H9 (cell line): ENCODE measurements around the gene TOGARAM1. TPM values are rescaled to one million over a fixed set of nuclear protein-coding genes. Genes with fewer than 3 reads are reported as not detected.

ENCODE experiments used
- DNase-seq: peaks from one replicate; pipeline ENCODE4 v3.0.0-alpha.2; 2017
- H2AFZ ChIP-seq: one replicate; pipeline ENCODE4 v1.6.1; 2013; ENCODE audit warnings: mild to moderate bottlenecking, low read length, control low read depth, moderate library complexity
- H2AK5ac ChIP-seq: 2 replicates; pipeline ENCODE4 v1.6.1; 2013; ENCODE audit warnings: low read length, control low read depth, mixed read lengths; ENCODE audit not compliant: insufficient read length
- H2BK120ac ChIP-seq: one replicate; pipeline ENCODE4 v1.6.1; 2013; ENCODE audit warnings: low read depth, mild to moderate bottlenecking, low read length, control low read depth, inconsistent platforms; ENCODE audit not compliant: poor library complexity, severe bottlenecking
- H2BK12ac ChIP-seq: 2 replicates; pipeline ENCODE4 v1.6.1; 2013; ENCODE audit warnings: low read length, control low read depth, mixed read lengths, low read depth; ENCODE audit not compliant: insufficient read length
- H2BK15ac ChIP-seq: 2 replicates; pipeline ENCODE4 v1.6.1; 2013; ENCODE audit warnings: low read depth, low read length, control low read depth
- H2BK20ac ChIP-seq: one replicate; pipeline ENCODE4 v1.6.1; 2013; ENCODE audit warnings: low read depth, mild to moderate bottlenecking, low read length, control low read depth, inconsistent platforms; ENCODE audit not compliant: poor library complexity, severe bottlenecking
- H2BK5ac ChIP-seq: 2 replicates; pipeline ENCODE4 v1.6.1; 2013; ENCODE audit warnings: low read length, control low read depth, mixed read lengths; ENCODE audit not compliant: insufficient read length
- H3K14ac ChIP-seq: 2 replicates; pipeline ENCODE4 v1.6.1; 2013; ENCODE audit warnings: low read length, control low read depth; ENCODE audit not compliant: insufficient read depth
- H3K18ac ChIP-seq: 2 replicates; pipeline ENCODE4 v1.6.1; 2013; ENCODE audit warnings: low read depth, mild to moderate bottlenecking, mixed read lengths, low read length, control low read depth; ENCODE audit not compliant: insufficient read length
- H3K23ac ChIP-seq: 2 replicates; pipeline ENCODE4 v1.6.1; 2013; ENCODE audit warnings: low read length, control low read depth, mixed read lengths, low read depth; ENCODE audit not compliant: insufficient read length
- H3K23me2 ChIP-seq: 2 replicates; pipeline ENCODE4 v1.6.1; 2013; ENCODE audit warnings: low read depth, mild to moderate bottlenecking, mixed read lengths, low read length, control low read depth; ENCODE audit not compliant: insufficient read length, poor library complexity, severe bottlenecking
- H3K27ac ChIP-seq: 2 replicates; pipeline ENCODE4 v1.5.1; 2013; ENCODE audit warnings: low read length, control low read depth, mixed read lengths, low read depth; ENCODE audit not compliant: insufficient read length
- H3K27me3 ChIP-seq: 2 replicates; pipeline ENCODE4 v1.6.1; 2013; ENCODE audit warnings: low read length, control low read depth, inconsistent platforms; ENCODE audit not compliant: insufficient read depth
- H3K4ac ChIP-seq: 2 replicates; pipeline ENCODE4 v1.6.1; 2013; ENCODE audit warnings: low read depth, mild to moderate bottlenecking, control low read depth, inconsistent platforms, low read length, moderate library complexity
- H3K4me1 ChIP-seq: 2 replicates; pipeline ENCODE4 v1.6.1; 2013; ENCODE audit warnings: low read length, control low read depth, inconsistent platforms; ENCODE audit not compliant: insufficient read depth
- H3K4me2 ChIP-seq: 2 replicates; pipeline ENCODE4 v1.6.1; 2013; ENCODE audit warnings: low read length, control low read depth, mixed read lengths; ENCODE audit not compliant: insufficient read length, insufficient read depth
- H3K56ac ChIP-seq: 2 replicates; pipeline ENCODE4 v1.6.1; 2013; ENCODE audit warnings: low read depth, mild to moderate bottlenecking, mixed read lengths, low read length, control low read depth; ENCODE audit not compliant: insufficient read length
- H3K79me1 ChIP-seq: 2 replicates; pipeline ENCODE4 v1.6.1; 2013; ENCODE audit warnings: low read depth, mild to moderate bottlenecking, moderate library complexity, low read length, control low read depth, inconsistent platforms; ENCODE audit not compliant: insufficient read depth, poor library complexity, severe bottlenecking
- H3K79me2 ChIP-seq: 2 replicates; pipeline ENCODE4 v1.6.1; 2013; ENCODE audit warnings: low read length, control low read depth, inconsistent platforms; ENCODE audit not compliant: insufficient read depth
- H3K9ac ChIP-seq: 2 replicates; pipeline ENCODE4 v1.6.1; 2013; ENCODE audit warnings: low read length, control low read depth, mixed read lengths; ENCODE audit not compliant: insufficient read length; ENCODE audit errors: extremely low read depth
- H3K9me3 ChIP-seq: one replicate; pipeline ENCODE4 v1.6.1; 2013; ENCODE audit warnings: low read depth, low read length, inconsistent platforms; ENCODE audit not compliant: control insufficient read depth
- H3T11ph ChIP-seq: one replicate; pipeline ENCODE4 v1.6.1; 2013; ENCODE audit warnings: mild to moderate bottlenecking, low read length, control low read depth, inconsistent platforms
- H4K20me1 ChIP-seq: one replicate; pipeline ENCODE4 v1.6.1; 2013; ENCODE audit not compliant: control insufficient read depth, insufficient read length, insufficient read depth
- H4K5ac ChIP-seq: 2 replicates; pipeline ENCODE4 v1.6.1; 2013; ENCODE audit warnings: low read depth, mild to moderate bottlenecking, mixed read lengths, low read length, control low read depth; ENCODE audit not compliant: insufficient read length
- H4K8ac ChIP-seq: replicated peaks from 2 replicates; pipeline ENCODE4 v1.6.1; 2013; ENCODE audit warnings: low read length, control low read depth, mixed read lengths, low read depth; ENCODE audit not compliant: insufficient read length
- H4K91ac ChIP-seq: 2 replicates; pipeline ENCODE4 v1.6.1; 2013; ENCODE audit warnings: low read depth, mild to moderate bottlenecking, moderate library complexity, mixed read lengths, low read length, control low read depth; ENCODE audit not compliant: insufficient read length
- H3K27ac Mint-ChIP-seq, 3 experiments: 2 replicates in 2 of 3; 3 replicates in 1 of 3; pipeline ENCODE4 v1.8.0; 2020 to 2021; ENCODE audit warnings: mixed read lengths in 3 of 3, mild to moderate bottlenecking in 1 of 3, moderate library complexity in 1 of 3
- H3K27me3 Mint-ChIP-seq: 2 replicates; pipeline ENCODE4 v1.8.0; 2021; ENCODE audit warnings: low read depth, mild to moderate bottlenecking, moderate library complexity, mixed read lengths
- H3K36me3 Mint-ChIP-seq, 3 experiments: 2 replicates in 2 of 3; 3 replicates in 1 of 3; pipeline ENCODE4 v1.8.0; 2020 to 2021; ENCODE audit warnings: low read depth in 3 of 3, mixed read lengths in 3 of 3; ENCODE audit not compliant: insufficient read depth in 1 of 3
- H3K4me1 Mint-ChIP-seq, 2 experiments: 2 replicates each; pipeline ENCODE4 v1.8.0; 2020; ENCODE audit warnings: mixed read lengths in 2 of 2
- H3K4me3 Mint-ChIP-seq, 2 experiments: 2 replicates in 1 of 2; 3 replicates in 1 of 2; pipeline ENCODE4 v1.8.0; 2020 to 2021; ENCODE audit warnings: mild to moderate bottlenecking in 2 of 2, mixed read lengths in 2 of 2, moderate library complexity in 1 of 2
- H3K9me3 Mint-ChIP-seq, 2 experiments: 2 replicates in 1 of 2; 3 replicates in 1 of 2; pipeline ENCODE4 v1.8.0; 2020; ENCODE audit warnings: mild to moderate bottlenecking in 2 of 2, mixed read lengths in 2 of 2, moderate library complexity in 1 of 2
- WGBS: extraction: QIAGEN DNeasy Blood & Tissue Kit; methylation state at CpG from one replicate; pipeline ENCODE4 v1.1.7; 2013; ENCODE audit warnings: missing lambda C conversion rate, low lambda C conversion rate, mixed read lengths; ENCODE audit not compliant: insufficient read length; ENCODE audit errors: extremely low coverage; 5-methylcytosine and 5-hydroxymethylcytosine counted together
- total RNA-seq: library from RNA; stranded (reverse); gene quantifications from 2 replicates; pipeline ENCODE4 v1.2.1, GENCODE V29; 2021
- TF ChIP-seq, protein P1 (sequence below): fragments of 200-600 bp; sonication (generic); conservative IDR thresholded peaks from 3 replicates; pipeline ENCODE4 v1.8.0; 2021; ENCODE audit warnings: antibody characterized with exemption, mild to moderate bottlenecking

The TOGARAM1 gene
- total RNA-seq, 1 experiment from 2014 or later: 11.4 TPM

- Histone ChIP-seq H2BK5ac (no peak overlapping the region), H3K9ac (no peak overlapping the region), H3K4me2 (no peak overlapping the region), H3K4ac (no peak overlapping the region), H4K91ac (no peak overlapping the region), H3K27me3 (no peaks in the 10 kb centered on the region), H3K4me1 (no peaks in the 10 kb centered on the region), H2BK20ac (no peak overlapping the region), H3K18ac (no peak overlapping the region), H2BK15ac (no peak overlapping the region), H2AFZ (no peak overlapping the region), H3K27ac (no peak overlapping the region), H2AK5ac (no peak overlapping the region), H3K79me1 (no peaks in the 10 kb centered on the region), H4K5ac (no peak overlapping the region), H3K79me2 (no peaks in the 10 kb centered on the region), H4K20me1 (no peaks in the 10 kb centered on the region), H2BK12ac (no peak overlapping the region), H2BK120ac (no peak overlapping the region), H3K23ac (no peak overlapping the region), H3K14ac (no peak overlapping the region), H3K9me3 (no peaks in the 10 kb centered on the region), H3T11ph (no peak overlapping the region), H3K56ac (no peak overlapping the region), H3K23me2 (no peaks in the 10 kb centered on the region), H4K8ac (no peak overlapping the region)
- Mint-ChIP-seq H3K4me3 (no peak overlapping the region), H3K4me1 (no peaks in the 10 kb centered on the region), H3K36me3 (peaks cover 0 to 9% (median 5%) of the 10 kb centered on the region in 3 experiments; a peak in 5 of 7 replicates), H3K9me3 (no peaks in the 10 kb centered on the region), H3K27ac (no peak overlapping the region), H3K27me3 (no peaks in the 10 kb centered on the region)
- no CpG with 5 or more reads among the region's 2 CpGs for WGBS
- no peak for DNase-seq
- TF ChIP-seq, protein P1, sequence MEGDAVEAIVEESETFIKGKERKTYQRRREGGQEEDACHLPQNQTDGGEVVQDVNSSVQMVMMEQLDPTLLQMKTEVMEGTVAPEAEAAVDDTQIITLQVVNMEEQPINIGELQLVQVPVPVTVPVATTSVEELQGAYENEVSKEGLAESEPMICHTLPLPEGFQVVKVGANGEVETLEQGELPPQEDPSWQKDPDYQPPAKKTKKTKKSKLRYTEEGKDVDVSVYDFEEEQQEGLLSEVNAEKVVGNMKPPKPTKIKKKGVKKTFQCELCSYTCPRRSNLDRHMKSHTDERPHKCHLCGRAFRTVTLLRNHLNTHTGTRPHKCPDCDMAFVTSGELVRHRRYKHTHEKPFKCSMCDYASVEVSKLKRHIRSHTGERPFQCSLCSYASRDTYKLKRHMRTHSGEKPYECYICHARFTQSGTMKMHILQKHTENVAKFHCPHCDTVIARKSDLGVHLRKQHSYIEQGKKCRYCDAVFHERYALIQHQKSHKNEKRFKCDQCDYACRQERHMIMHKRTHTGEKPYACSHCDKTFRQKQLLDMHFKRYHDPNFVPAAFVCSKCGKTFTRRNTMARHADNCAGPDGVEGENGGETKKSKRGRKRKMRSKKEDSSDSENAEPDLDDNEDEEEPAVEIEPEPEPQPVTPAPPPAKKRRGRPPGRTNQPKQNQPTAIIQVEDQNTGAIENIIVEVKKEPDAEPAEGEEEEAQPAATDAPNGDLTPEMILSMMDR: no peak
Measured at GRCh38 chr14:45003924-45004323, 41.9 kb downstream of the TOGARAM1 start.
